GM12801 (cell line): ENCODE results near the gene INO80E.

ENCODE experiments used
- CTCF ChIP-seq: IDR thresholded peaks from one replicate; pipeline ENCODE4 v1.5.1; 2011; ENCODE audit warnings: control low read depth; ENCODE audit not compliant: insufficient read length; ENCODE audit errors: extremely low read depth

Gene INO80E

GRCh38 chr16:29995911-29996765, at the start of gene INO80E:
INO80E (plus strand) TSS chr16:29996241; CDS start chr16:29996311, 70 bp downstream.
- TF ChIP-seq CTCF: no peak

GRCh38 chr16:29947897-29948296, 48.1 kb upstream of the INO80E start:
- no peak for TF ChIP-seq CTCF

- no peak for TF ChIP-seq CTCF
Measured at GRCh38 chr16:29950806-29951461, 45.1 kb upstream of the INO80E start.

GRCh38 chr16:29951625-29952365, 44.2 kb upstream of the INO80E start:
- no peak for TF ChIP-seq CTCF

GRCh38 chr16:29958756-29959155, 37.3 kb upstream of the INO80E start:
- TF ChIP-seq CTCF: no peak

- TF ChIP-seq CTCF: no peak
Measured at GRCh38 chr16:29959293-29959692, 36.7 kb upstream of the INO80E start.

GRCh38 chr16:29961127-29961478, 34.9 kb upstream of the INO80E start:
- no peak for TF ChIP-seq CTCF
